ENCODE measurements around the gene PCDHB13.
"Not testable (repeated sequence)": the region's sequence is repeated elsewhere in the genome, so short reads cannot be mapped to it uniquely, and the experiment has no call there.

The PCDHB13 gene

GRCh38 chr5:141208478-141208877, 5.2 kb upstream of the PCDHB13 start, which contains the start of gene PCDHB12:
PCDHB12 (plus strand) TSS chr5:141208719; CDS start chr5:141208908, 189 bp downstream.
- no peak for DNase-seq

GRCh38 chr5:141210281-141210680, 3.4 kb upstream of the PCDHB13 start:
- DNase-seq = not testable (repeated sequence)

GRCh38 chr5:141210849-141211248, 2.9 kb upstream of the PCDHB13 start:
- DNase-seq = not testable (repeated sequence)

- not testable (repeated sequence) for DNase-seq
These were observed 864 bp downstream of the PCDHB13 start for GRCh38 chr5:141214583-141214982.

- DNase-seq = not testable (repeated sequence)
These were observed 1.8 kb downstream of the PCDHB13 start for GRCh38 chr5:141215504-141215903.

GRCh38 chr5:141216035-141216434, 2.3 kb downstream of the PCDHB13 start:
- DNase-seq = not testable (repeated sequence)

- no peak for DNase-seq
These were observed 9.5 kb downstream of the PCDHB13 start, which contains the start of gene PCDHB14 for GRCh38 chr5:141223112-141223783. PCDHB14 (plus strand) TSS chr5:141223343; CDS start chr5:141223506, 163 bp downstream.

- DNase-seq = not testable (repeated sequence)
These were observed 11.1 kb downstream of the PCDHB13 start for GRCh38 chr5:141224844-141225243.

GRCh38 chr5:141225421-141225820, 11.7 kb downstream of the PCDHB13 start:
- not testable (repeated sequence) for DNase-seq

GRCh38 chr5:141234109-141234667, 20.5 kb downstream of the PCDHB13 start:
- no peak for DNase-seq

GRCh38 chr5:141235922-141236321, 22.2 kb downstream of the PCDHB13 start:
- not testable (repeated sequence) for DNase-seq

- no peak for DNase-seq
These were observed 23.0 kb downstream of the PCDHB13 start for GRCh38 chr5:141236516-141237313.

GRCh38 chr5:141241496-141241895, 27.8 kb downstream of the PCDHB13 start:
- DNase-seq = no peak

- DNase-seq = no peak
These were observed 31.6 kb downstream of the PCDHB13 start, which contains the start of gene PCDHB15 for GRCh38 chr5:141245250-141245717. PCDHB15 (plus strand) TSS chr5:141245395; CDS start chr5:141245579, 184 bp downstream.

GRCh38 chr5:141246971-141247370, 33.3 kb downstream of the PCDHB13 start:
- not testable (repeated sequence) for DNase-seq

- DNase-seq = not testable (repeated sequence)
These were observed 33.7 kb downstream of the PCDHB13 start for GRCh38 chr5:141247434-141247833.

- no peak for DNase-seq
These were observed 36.9 kb downstream of the PCDHB13 start for GRCh38 chr5:141250576-141250975.

GRCh38 chr5:141258464-141258863, 44.7 kb downstream of the PCDHB13 start:
- DNase-seq = no peak

- no peak for DNase-seq
These were observed 45.2 kb downstream of the PCDHB13 start for GRCh38 chr5:141258948-141259347.

GRCh38 chr5:141260458-141261237, 46.9 kb downstream of the PCDHB13 start:
- no peak for DNase-seq

GRCh38 chr5:141261238-141261546, 47.5 kb downstream of the PCDHB13 start:
- DNase-seq = no peak
